ENCODE measurements around the gene C9orf85. TPM values are rescaled to one million over a fixed set of nuclear protein-coding genes. Genes with fewer than 3 reads are reported as not detected.
"Not testable (repeated sequence)": the region's sequence is repeated elsewhere in the genome, so short reads cannot be mapped to it uniquely, and the experiment has no call there.

C9orf85 gene
- total and polyA plus RNA-seq, 2 of the 8 experiments (the other 6 are each of a cell fraction or from before 2014, with no cell fraction given): 6.3 to 14.5 TPM

- not testable (repeated sequence) for H3K27me3 ChIP-seq (replicated peaks in 1 of 4; ENCODE audit: control insufficient read depth in 3 of 4, extremely low read depth in 1 of 4, insufficient read depth in 3 of 4, low read length in 3 of 4); H3K27ac ChIP-seq (ENCODE audit: low read depth, low read length); H2BK5ac ChIP-seq (ENCODE audit: low read depth, low read length); H2AFZ ChIP-seq (ENCODE audit: low read length); H2AK5ac ChIP-seq (ENCODE audit: low read depth, low read length); H3K36me3 ChIP-seq (ENCODE audit: control insufficient read depth in 2 of 4, insufficient read depth in 4 of 4, low read length in 3 of 4); DNase-seq (ENCODE audit: low read depth in 1 of 2, low spot score in 2 of 2); H2BK20ac ChIP-seq (ENCODE audit: low read length); H4K8ac ChIP-seq (ENCODE audit: extremely low read depth, insufficient read depth, low read length); H4K5ac ChIP-seq (ENCODE audit: insufficient read length, low read depth, low read length); H3K14ac ChIP-seq (ENCODE audit: insufficient read length); FAIRE-seq; H3K56ac ChIP-seq (replicated peaks; ENCODE audit: insufficient read length, low read depth, low read length); H3K23me2 ChIP-seq (ENCODE audit: low read depth, low read length); H2BK15ac ChIP-seq (ENCODE audit: low read length); H4K91ac ChIP-seq (replicated peaks; ENCODE audit: insufficient read length, low read length); H3K4me2 ChIP-seq (ENCODE audit: insufficient read depth in 1 of 2, low read depth in 2 of 2, low read length in 2 of 2); H3K79me2 ChIP-seq (ENCODE audit: control insufficient read depth in 1 of 2, insufficient read depth in 2 of 2, low read length in 2 of 2); H2BK120ac ChIP-seq (replicated peaks; ENCODE audit: low read depth, low read length); H3K18ac ChIP-seq (ENCODE audit: extremely low read depth, low read length); H3K9ac ChIP-seq (replicated peaks in 1 of 4; ENCODE audit: extremely low read depth in 1 of 4, low read depth in 3 of 4, low read length in 3 of 4); H3K9me3 ChIP-seq (ENCODE audit: insufficient read depth in 2 of 2, low read depth in 1 of 2, low read length in 1 of 2); H2BK12ac ChIP-seq (ENCODE audit: low read depth, low read length); H3K4me3 ChIP-seq (ENCODE audit: extremely low read depth in 1 of 4, insufficient read depth in 2 of 4, low read depth in 3 of 4, low read length in 4 of 4); H3K4ac ChIP-seq (replicated peaks; ENCODE audit: insufficient read length, low read depth, low read length); H3K23ac ChIP-seq (ENCODE audit: insufficient read length); H4K20me1 ChIP-seq (replicated peaks in 1 of 2; ENCODE audit: control insufficient read depth in 1 of 2, insufficient read depth in 2 of 2, low read length in 2 of 2); H3K79me1 ChIP-seq (ENCODE audit: low read depth, low read length)
- CTCF ChIA-PET (ENCODE audit: partially characterized antibody): interaction anchor here (1.2 to 2.2 kb wide), 3 partner anchors 9 to 70 kb away, joined by 3 to 8 read pairs (median 4); no protein-coding TSS in a partner anchor
- WGBS, 2 experiments (ENCODE audit: extremely low coverage in 1 of 2, insufficient coverage in 1 of 2, insufficient read length in 1 of 2, insufficient replicate concordance in 2 of 2, low coverage in 1 of 2, low lambda C conversion rate in 2 of 2, missing lambda C conversion rate in 1 of 2): 88% methylated on average over 2 of the region's 2 CpGs; no CpG with 5 or more reads in 1 of the 2 experiments
- POLR2A ChIA-PET (ENCODE audit: partially characterized antibody): interaction anchor here (2.8 kb wide), 1 partner anchor 44 kb away, joined by 17 read pairs; the partner anchor contains the start of genes ABHD17B and C9orf85
- TF ChIP-seq YY1 (IDR thresholded peaks at IDR 0.05; ENCODE audit: low read depth, low read length): peak; percentile 36; the same call in 1 of the 2 replicates
- peaks cover 0 to 13% (median 6%) of the 10 kb centered on the region in 4 experiments; a peak in 4 of 7 replicates for H3K4me1 ChIP-seq (replicated peaks in 1 of 4; ENCODE audit: control insufficient read depth in 3 of 4, insufficient read depth in 4 of 4, low read length in 3 of 4)
These were observed 43.2 kb downstream of the C9orf85 start for GRCh38 chr9:71954652-71955051.
